ENCODE measurements around the gene FAM3C. TPM values are rescaled to one million over a fixed set of nuclear protein-coding genes. Genes with fewer than 3 reads are reported as not detected.

Gene FAM3C
- total RNA-seq, 1 donor from 2014 or later, result 42.0 TPM

GRCh38 chr7:121313220-121313792 is 82.8 kb downstream of the FAM3C start:
- no peaks in the 10 kb centered on the region for H3K36me3 Mint-ChIP-seq (ENCODE audit: unreplicated experiment)
- TF ChIP-seq CTCF (IDR thresholded peaks at IDR 0.05), result no peak
- H3K27me3 Mint-ChIP-seq (ENCODE audit: unreplicated experiment), result no peaks in the 10 kb centered on the region
- peaks cover 17% of the 10 kb centered on the region for H3K9me3 Mint-ChIP-seq (ENCODE audit: unreplicated experiment)
- DNase-seq (ENCODE audit: extremely low spot score, unreplicated experiment), result no peak
- peak overlapping the region; percentile 22 for H3K4me3 Mint-ChIP-seq (ENCODE audit: unreplicated experiment)
- H3K4me1 Mint-ChIP-seq (ENCODE audit: unreplicated experiment), result peaks cover 21% of the 10 kb centered on the region
- H3K27ac Mint-ChIP-seq (ENCODE audit: unreplicated experiment), result peak overlapping the region; percentile 72

GRCh38 chr7:121307021-121307574 is 89.0 kb downstream of the FAM3C start:
- H3K27ac Mint-ChIP-seq (ENCODE audit: unreplicated experiment), result no peak overlapping the region
- no peaks in the 10 kb centered on the region for H3K27me3 Mint-ChIP-seq (ENCODE audit: unreplicated experiment)
- no peak for DNase-seq (ENCODE audit: extremely low spot score, unreplicated experiment)
- no peak overlapping the region for H3K4me3 Mint-ChIP-seq (ENCODE audit: unreplicated experiment)
- peaks cover 12% of the 10 kb centered on the region for H3K9me3 Mint-ChIP-seq (ENCODE audit: unreplicated experiment)
- TF ChIP-seq CTCF (IDR thresholded peaks at IDR 0.05), result no peak
- H3K4me1 Mint-ChIP-seq (ENCODE audit: unreplicated experiment), result peaks cover 33% of the 10 kb centered on the region
- no peaks in the 10 kb centered on the region for H3K36me3 Mint-ChIP-seq (ENCODE audit: unreplicated experiment)

DNA sequence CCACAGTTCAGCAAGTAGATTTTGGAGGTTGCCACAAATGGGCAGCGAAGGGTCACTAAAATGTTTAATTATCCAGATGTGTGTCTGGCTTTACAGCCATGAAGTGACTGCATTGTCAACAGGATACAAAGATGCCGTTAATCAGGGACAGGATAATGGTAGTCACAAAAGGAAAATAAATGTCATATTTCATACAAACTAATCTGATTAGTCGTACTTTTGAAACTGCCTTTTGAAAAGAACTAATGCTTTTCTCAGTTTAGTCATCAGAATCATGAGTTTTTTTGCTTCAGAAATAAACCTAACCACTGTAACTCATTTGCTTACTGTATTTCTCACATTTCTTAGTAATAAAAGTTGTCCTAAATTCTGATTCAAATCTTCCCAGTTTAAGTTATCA is 89.5 kb downstream of the FAM3C start:
- Mint-ChIP-seq H3K27me3 (ENCODE audit: unreplicated experiment) (no peaks in the 10 kb centered on the region), H3K36me3 (ENCODE audit: unreplicated experiment) (no peaks in the 10 kb centered on the region), H3K4me1 (ENCODE audit: unreplicated experiment) (peaks cover 38% of the 10 kb centered on the region), H3K27ac (ENCODE audit: unreplicated experiment) (no peak overlapping the region), H3K4me3 (ENCODE audit: unreplicated experiment) (no peak overlapping the region), H3K9me3 (ENCODE audit: unreplicated experiment) (peaks cover 12% of the 10 kb centered on the region)
- no peak for DNase-seq (ENCODE audit: extremely low spot score, unreplicated experiment)
- no peak for TF ChIP-seq CTCF (IDR thresholded peaks at IDR 0.05)

GRCh38 chr7:121305109-121305508 is 91.0 kb downstream of the FAM3C start:
- no peaks in the 10 kb centered on the region for H3K27me3 Mint-ChIP-seq (ENCODE audit: unreplicated experiment)
- peaks cover 5% of the 10 kb centered on the region for H3K9me3 Mint-ChIP-seq (ENCODE audit: unreplicated experiment)
- no peak for DNase-seq (ENCODE audit: extremely low spot score, unreplicated experiment)
- TF ChIP-seq CTCF (IDR thresholded peaks at IDR 0.05), result no peak
- no peaks in the 10 kb centered on the region for H3K36me3 Mint-ChIP-seq (ENCODE audit: unreplicated experiment)
- H3K4me3 Mint-ChIP-seq (ENCODE audit: unreplicated experiment), result no peak overlapping the region
- H3K27ac Mint-ChIP-seq (ENCODE audit: unreplicated experiment), result no peak overlapping the region
- H3K4me1 Mint-ChIP-seq (ENCODE audit: unreplicated experiment), result peaks cover 52% of the 10 kb centered on the region

- Mint-ChIP-seq H3K4me3 (ENCODE audit: unreplicated experiment) (no peak overlapping the region), H3K27me3 (ENCODE audit: unreplicated experiment) (no peaks in the 10 kb centered on the region), H3K4me1 (ENCODE audit: unreplicated experiment) (peaks cover 53% of the 10 kb centered on the region), H3K9me3 (ENCODE audit: unreplicated experiment) (peaks cover 4% of the 10 kb centered on the region), H3K36me3 (ENCODE audit: unreplicated experiment) (no peaks in the 10 kb centered on the region), H3K27ac (ENCODE audit: unreplicated experiment) (no peak overlapping the region)
- TF ChIP-seq CTCF (IDR thresholded peaks at IDR 0.05), result no peak
- no peak for DNase-seq (ENCODE audit: extremely low spot score, unreplicated experiment)
These were observed 91.9 kb downstream of the FAM3C start for GRCh38 chr7:121304102-121304658.
